Esophagus muscularis mucosa (tissue), 3 donors: ENCODE data around the gene LRP1.

ENCODE experiments used
- POLR2AphosphoS5 ChIP-seq, 2 donors: sonication (generic); formaldehyde crosslinking; IDR thresholded peaks; one replicate each; pipeline ENCODE4 v1.6.1; 2017; ENCODE audit warnings: antibody characterized with exemption in 2 of 2
- TF ChIP-seq, protein P1 (sequence below), 3 experiments: fragments of 200-600 bp in 2 of 3; fragments of 450-650 bp in 1 of 3; sonication (generic) in 2 of 3; IDR thresholded peaks; one replicate each; pipeline ENCODE4 v1.5.1; 2017 to 2019; ENCODE audit warnings: antibody characterized with exemption in 3 of 3, mild to moderate bottlenecking in 2 of 3, moderate library complexity in 1 of 3

DNA sequence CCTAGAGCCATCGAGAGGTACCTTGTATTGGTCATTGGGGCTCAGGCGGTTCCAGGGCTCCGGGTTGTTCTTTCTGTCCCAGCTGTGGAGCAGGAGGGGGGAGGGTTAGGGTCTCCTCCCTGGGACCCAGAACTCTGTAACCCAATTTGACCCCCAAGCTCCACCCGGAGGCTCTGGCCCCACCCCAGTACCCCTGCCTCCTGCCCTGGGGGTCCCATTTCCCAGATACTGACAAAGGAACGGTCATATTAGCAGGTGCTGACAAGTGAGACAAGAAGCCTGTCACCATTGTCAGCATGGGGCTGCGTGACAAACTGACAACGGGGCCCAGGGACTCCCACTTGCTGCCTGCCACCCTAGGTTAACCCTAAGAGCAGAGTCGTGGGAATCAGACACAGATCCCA, 107.4 kb downstream of the LRP1 start:
- TF ChIP-seq, protein P1, sequence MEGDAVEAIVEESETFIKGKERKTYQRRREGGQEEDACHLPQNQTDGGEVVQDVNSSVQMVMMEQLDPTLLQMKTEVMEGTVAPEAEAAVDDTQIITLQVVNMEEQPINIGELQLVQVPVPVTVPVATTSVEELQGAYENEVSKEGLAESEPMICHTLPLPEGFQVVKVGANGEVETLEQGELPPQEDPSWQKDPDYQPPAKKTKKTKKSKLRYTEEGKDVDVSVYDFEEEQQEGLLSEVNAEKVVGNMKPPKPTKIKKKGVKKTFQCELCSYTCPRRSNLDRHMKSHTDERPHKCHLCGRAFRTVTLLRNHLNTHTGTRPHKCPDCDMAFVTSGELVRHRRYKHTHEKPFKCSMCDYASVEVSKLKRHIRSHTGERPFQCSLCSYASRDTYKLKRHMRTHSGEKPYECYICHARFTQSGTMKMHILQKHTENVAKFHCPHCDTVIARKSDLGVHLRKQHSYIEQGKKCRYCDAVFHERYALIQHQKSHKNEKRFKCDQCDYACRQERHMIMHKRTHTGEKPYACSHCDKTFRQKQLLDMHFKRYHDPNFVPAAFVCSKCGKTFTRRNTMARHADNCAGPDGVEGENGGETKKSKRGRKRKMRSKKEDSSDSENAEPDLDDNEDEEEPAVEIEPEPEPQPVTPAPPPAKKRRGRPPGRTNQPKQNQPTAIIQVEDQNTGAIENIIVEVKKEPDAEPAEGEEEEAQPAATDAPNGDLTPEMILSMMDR (IDR thresholded peaks at IDR 0.05), result no peak
- TF ChIP-seq POLR2AphosphoS5 (IDR thresholded peaks at IDR 0.05), result no peak
